Measurements from ENCODE around the gene SLC6A1.

DNA sequence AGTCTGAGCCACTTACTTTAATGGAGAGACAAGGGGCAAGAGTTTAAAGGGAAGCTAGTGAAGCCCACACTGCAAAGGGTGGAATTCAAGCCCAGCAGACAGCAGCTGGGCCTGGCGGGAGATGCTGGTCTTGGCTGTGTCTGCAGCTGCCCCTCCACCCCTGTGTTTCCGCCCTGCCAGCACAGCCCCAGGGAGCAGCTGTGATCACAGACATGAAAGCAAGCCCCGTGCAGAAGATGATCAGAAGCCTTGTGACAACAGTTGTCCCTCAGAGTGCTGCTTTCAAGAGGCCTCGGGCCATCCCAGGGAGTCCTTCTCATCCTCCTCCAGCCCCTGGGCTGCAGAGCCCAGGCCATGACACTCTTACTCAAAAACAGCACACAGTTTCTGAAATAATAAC is 24.1 kb upstream of the SLC6A1 start:
- TF ChIP-seq YY1 (IDR thresholded peaks at IDR 0.05; ENCODE audit: insufficient read depth, insufficient read length) (no peak), ZNF274 (IDR thresholded peaks at IDR 0.05; ENCODE audit: low read depth, low read length) (no peak)
